ENCODE results near the gene PRSS58. TPM values are rescaled to one million over a fixed set of nuclear protein-coding genes. Genes with fewer than 3 reads are reported as not detected.

Gene PRSS58
- total RNA-seq, 2 donors from 2014 or later: not detected

DNA sequence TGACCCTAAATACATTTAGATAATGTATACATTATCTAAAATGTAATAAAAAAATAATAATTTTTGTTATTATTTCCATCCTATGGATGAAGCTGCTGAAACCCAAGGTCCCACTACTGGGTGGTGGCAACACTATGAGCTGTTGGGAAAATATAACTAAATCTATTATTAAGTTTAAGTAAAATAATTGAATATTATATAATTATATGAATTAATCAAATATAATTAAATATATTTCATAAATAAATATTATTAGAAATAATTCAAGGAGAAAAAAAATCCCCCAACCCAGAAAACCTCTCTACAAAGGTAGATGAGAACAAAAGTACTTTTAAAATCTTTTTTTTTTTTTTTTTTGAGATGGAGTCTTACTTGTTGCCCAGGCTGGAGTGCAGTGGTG lies 7.9 kb downstream of the PRSS58 start:
- H3K27ac ChIP-seq: no peak overlapping the region
- H3K4me1 ChIP-seq: no peaks in the 10 kb centered on the region
- H3K4me3 ChIP-seq: no peak overlapping the region
- ATAC-seq (no peak), DNase-seq (no peak)
- intact Hi-C loops (cut with DNase I): no loop called here
- no peaks in the 10 kb centered on the region for H3K36me3 ChIP-seq (replicated peaks in 1 of 2; ENCODE audit: insufficient read depth in 1 of 2, low read depth in 2 of 2)
- no peaks in the 10 kb centered on the region for H3K27me3 ChIP-seq
- H3K9me3 ChIP-seq: no peaks in the 10 kb centered on the region
- TF ChIP-seq, protein P1, sequence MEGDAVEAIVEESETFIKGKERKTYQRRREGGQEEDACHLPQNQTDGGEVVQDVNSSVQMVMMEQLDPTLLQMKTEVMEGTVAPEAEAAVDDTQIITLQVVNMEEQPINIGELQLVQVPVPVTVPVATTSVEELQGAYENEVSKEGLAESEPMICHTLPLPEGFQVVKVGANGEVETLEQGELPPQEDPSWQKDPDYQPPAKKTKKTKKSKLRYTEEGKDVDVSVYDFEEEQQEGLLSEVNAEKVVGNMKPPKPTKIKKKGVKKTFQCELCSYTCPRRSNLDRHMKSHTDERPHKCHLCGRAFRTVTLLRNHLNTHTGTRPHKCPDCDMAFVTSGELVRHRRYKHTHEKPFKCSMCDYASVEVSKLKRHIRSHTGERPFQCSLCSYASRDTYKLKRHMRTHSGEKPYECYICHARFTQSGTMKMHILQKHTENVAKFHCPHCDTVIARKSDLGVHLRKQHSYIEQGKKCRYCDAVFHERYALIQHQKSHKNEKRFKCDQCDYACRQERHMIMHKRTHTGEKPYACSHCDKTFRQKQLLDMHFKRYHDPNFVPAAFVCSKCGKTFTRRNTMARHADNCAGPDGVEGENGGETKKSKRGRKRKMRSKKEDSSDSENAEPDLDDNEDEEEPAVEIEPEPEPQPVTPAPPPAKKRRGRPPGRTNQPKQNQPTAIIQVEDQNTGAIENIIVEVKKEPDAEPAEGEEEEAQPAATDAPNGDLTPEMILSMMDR (IDR thresholded peaks at IDR 0.05): no peak
- no peak for TF ChIP-seq POLR2A (IDR thresholded peaks at IDR 0.05)

DNA sequence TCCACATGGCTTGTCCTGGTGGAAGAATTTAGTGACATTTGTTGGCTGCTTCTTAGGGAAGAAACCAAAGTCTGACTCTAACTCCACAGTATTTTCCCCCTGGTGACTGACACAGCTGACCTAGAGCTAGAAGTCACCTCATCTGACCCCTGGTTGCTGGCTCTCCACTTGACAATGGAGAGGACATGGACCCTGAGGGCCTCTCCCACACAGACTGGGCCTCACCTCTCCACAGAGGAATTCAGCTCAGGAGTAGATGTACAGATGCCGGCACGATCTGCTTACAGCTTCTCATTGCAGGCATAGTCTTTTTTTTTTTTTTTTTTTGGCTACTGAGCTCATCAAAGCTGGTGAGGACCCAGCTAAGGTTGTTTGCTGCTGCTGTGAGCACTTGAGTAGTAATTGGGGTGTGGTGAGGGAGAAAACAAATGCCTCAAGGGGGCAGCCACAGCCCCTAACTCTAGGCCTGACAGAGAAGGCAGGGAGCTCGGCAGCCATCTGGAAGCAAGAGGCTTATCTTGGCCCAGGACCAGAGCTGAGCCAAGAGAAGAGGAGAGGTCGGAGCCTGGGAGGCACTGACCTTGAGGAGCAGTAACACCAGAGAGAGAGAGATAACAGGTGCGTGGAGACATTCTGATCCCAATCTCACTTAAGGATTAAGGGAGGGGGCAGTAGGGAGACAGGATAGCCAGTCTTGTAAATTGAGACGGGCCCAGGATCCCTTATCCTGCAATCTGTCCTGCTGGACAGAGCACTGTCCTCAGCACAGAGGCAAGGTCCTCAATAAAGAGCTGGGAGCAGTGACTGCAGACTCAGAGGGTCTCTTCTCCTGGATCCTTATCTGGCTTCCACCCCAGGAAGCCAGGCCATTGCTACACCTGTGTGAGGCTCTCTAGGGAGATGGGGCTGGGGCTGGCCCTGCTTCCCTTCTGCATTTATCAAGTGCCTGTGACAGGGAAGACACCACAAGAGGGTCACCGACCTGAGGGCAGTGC lies 9.4 kb downstream of the PRSS58 start:
- Histone ChIP-seq H3K9me3 (no peaks in the 10 kb centered on the region), H3K27me3 (no peaks in the 10 kb centered on the region), H3K36me3 (replicated peaks in 1 of 2; ENCODE audit: insufficient read depth in 1 of 2, low read depth in 2 of 2) (no peaks in the 10 kb centered on the region), H3K4me3 (no peak overlapping the region), H3K4me1 (no peaks in the 10 kb centered on the region), H3K27ac (no peak overlapping the region)
- TF ChIP-seq POLR2A (IDR thresholded peaks at IDR 0.05): no peak
- TF ChIP-seq, protein P1 (IDR thresholded peaks at IDR 0.05): no peak
- intact Hi-C loops (cut with DNase I): no loop called here
- DNase-seq: no peak
- WGBS, 2 donors: 44 to 62% methylated on average over 7 of the region's 7 CpGs
- no peak for ATAC-seq

DNA sequence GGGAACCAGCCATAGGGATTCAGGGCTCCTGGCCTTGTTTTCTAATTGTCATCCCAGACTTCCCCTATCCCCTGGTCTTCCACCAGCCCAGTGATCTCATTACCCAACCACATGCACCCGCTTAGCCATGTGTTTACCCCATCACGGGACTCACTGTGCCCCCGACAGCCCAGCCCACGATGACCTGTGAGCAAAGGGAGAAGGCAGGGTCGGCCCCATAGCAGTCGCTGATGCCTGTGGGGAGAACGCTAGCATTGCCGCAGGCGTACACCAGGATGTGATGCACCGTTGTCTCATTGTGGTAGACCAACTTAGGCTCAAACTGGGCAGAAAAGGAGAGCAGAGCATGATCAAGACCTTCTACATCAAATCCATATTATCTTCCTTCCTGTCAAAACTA lies 14.0 kb downstream of the PRSS58 start:
- Histone ChIP-seq H3K4me1 (no peaks in the 10 kb centered on the region), H3K27ac (no peak overlapping the region), H3K36me3 (replicated peaks in 1 of 2; ENCODE audit: insufficient read depth in 1 of 2, low read depth in 2 of 2) (no peaks in the 10 kb centered on the region), H3K4me3 (no peak overlapping the region), H3K27me3 (no peaks in the 10 kb centered on the region), H3K9me3 (no peaks in the 10 kb centered on the region)
- DNase-seq (no peak), ATAC-seq (no peak)
- 81 to 88% methylated on average over 9 to 10 of the region's 10 CpGs for WGBS, 2 donors
- TF ChIP-seq POLR2A (IDR thresholded peaks at IDR 0.05): no peak
- TF ChIP-seq, protein P1 (IDR thresholded peaks at IDR 0.05): no peak
- intact Hi-C loops (cut with DNase I): no loop called here

DNA sequence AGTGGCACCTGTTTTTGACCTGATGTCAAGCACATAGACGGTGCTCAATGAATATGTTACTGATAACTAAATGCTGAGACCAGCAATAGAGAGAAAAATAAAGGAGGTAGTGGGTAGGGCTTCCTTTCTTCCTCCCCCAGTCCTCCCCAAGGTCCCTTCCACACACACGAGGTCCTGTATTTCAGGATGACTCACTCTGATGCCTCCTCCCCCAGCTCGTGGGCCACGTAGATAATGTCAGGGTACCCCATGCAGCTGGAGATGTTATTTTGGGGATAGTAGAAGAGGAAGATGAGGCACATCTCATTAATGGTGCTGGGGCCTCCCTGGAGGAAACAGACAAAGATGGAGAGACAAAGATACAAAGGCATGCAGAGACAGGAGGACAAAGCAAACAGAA lies 17.3 kb downstream of the PRSS58 start:
- Histone ChIP-seq H3K27me3 (no peaks in the 10 kb centered on the region), H3K36me3 (replicated peaks in 1 of 2; ENCODE audit: insufficient read depth in 1 of 2, low read depth in 2 of 2) (no peaks in the 10 kb centered on the region), H3K27ac (no peak overlapping the region), H3K9me3 (no peaks in the 10 kb centered on the region), H3K4me1 (no peaks in the 10 kb centered on the region), H3K4me3 (no peak overlapping the region)
- intact Hi-C loops (cut with DNase I): no loop called here
- no peak for TF ChIP-seq POLR2A (IDR thresholded peaks at IDR 0.05)
- TF ChIP-seq, protein P1 (IDR thresholded peaks at IDR 0.05): no peak
- WGBS, 2 donors: 56 to 66% methylated on average over 4 of the region's 4 CpGs
- no peak for DNase-seq
- ATAC-seq: no peak

DNA sequence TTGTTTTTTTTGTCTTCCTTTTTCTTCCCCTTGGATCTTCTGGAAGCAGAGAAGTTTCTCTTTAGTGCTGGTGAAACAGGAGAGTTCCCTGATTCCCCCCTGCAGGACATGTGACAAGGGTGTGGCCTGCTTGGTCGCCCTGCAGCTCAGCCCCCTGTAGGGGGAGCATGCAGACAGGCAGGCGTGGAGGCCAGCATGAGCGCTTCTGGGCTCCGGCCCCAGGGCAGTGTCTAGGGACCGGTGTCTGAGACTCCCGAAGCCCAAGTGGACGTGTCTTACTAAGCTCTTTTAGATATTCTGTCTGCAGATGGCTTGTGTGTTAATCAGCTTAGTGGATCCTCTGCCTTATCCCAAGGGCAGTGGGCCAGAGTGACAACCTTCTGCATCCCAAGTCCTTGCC lies 26.1 kb downstream of the PRSS58 start:
- TF ChIP-seq POLR2A (IDR thresholded peaks at IDR 0.05): no peak
- TF ChIP-seq, protein P1 (IDR thresholded peaks at IDR 0.05): no peak
- Histone ChIP-seq H3K4me1 (no peaks in the 10 kb centered on the region), H3K27me3 (no peaks in the 10 kb centered on the region), H3K4me3 (no peak overlapping the region), H3K9me3 (no peaks in the 10 kb centered on the region), H3K36me3 (replicated peaks in 1 of 2; ENCODE audit: insufficient read depth in 1 of 2, low read depth in 2 of 2) (no peaks in the 10 kb centered on the region), H3K27ac (no peak overlapping the region)
- ATAC-seq (no peak), DNase-seq (no peak)
- WGBS, 2 donors: 44 to 61% methylated on average over 4 to 7 of the region's 7 CpGs
- intact Hi-C loops (cut with DNase I): no loop called here
